K562 (cell line): Measurements from ENCODE around the gene AKAP12. TPM values are rescaled to one million over a fixed set of nuclear protein-coding genes. Genes with fewer than 3 reads are reported as not detected.

Source experiments
- ARID1B ChIP-seq: fragments of 450-650 bp; IDR thresholded peaks from 2 replicates; pipeline ENCODE4 v1.6.1; 2016; ENCODE audit warnings: antibody characterized with exemption, mild to moderate bottlenecking, inconsistent platforms
- CTBP1 ChIP-seq: fragments of 450-650 bp; IDR thresholded peaks from 2 replicates; pipeline ENCODE4 v1.6.1; 2016; ENCODE audit warnings: borderline replicate concordance
- DDX20 ChIP-seq: fragments of 450-650 bp; IDR thresholded peaks from 2 replicates; pipeline ENCODE4 v1.6.1; 2016; ENCODE audit warnings: missing genetic modification characterization, low read depth, mild to moderate bottlenecking, missing compliant biosample characterization, moderate library complexity
- ELF1 ChIP-seq: fragments of 200-800 bp; sonication (Bioruptor generic); IDR thresholded peaks from 2 replicates; pipeline ENCODE4 v1.6.1; 2016; ENCODE audit warnings: missing genetic modification characterization, missing compliant biosample characterization
- ETV1 ChIP-seq: fragments of 450-650 bp; conservative IDR thresholded peaks from 2 replicates; pipeline ENCODE4 v1.6.1; 2016; ENCODE audit warnings: missing genetic modification characterization, control low read depth, low read depth, missing compliant biosample characterization
- GTF2F1 ChIP-seq: IDR thresholded peaks from 2 replicates; pipeline ENCODE4 v1.6.1; 2011; ENCODE audit warnings: low read depth, low read length, improper control_type of control experiment
- IFI16 ChIP-seq: fragments of 250-450 bp; sonication (Bioruptor Pico); IDR thresholded peaks from 2 replicates; pipeline ENCODE4 v2.1.2; 2022; ENCODE audit warnings: mild to moderate bottlenecking, inconsistent platforms
- L3MBTL2 ChIP-seq: fragments of 450-650 bp; IDR thresholded peaks from 2 replicates; pipeline ENCODE4 v1.6.1; 2016; ENCODE audit warnings: mild to moderate bottlenecking, moderate library complexity
- NR2F6 ChIP-seq: fragments of 450-650 bp; formaldehyde crosslinking; IDR thresholded peaks from 2 replicates; pipeline ENCODE4 v1.4.0; 2020; ENCODE audit warnings: mild to moderate bottlenecking
- PCBP1 ChIP-seq: fragments of 200-400 bp; formaldehyde crosslinking; IDR thresholded peaks from 2 replicates; pipeline ENCODE4 v1.6.1; 2018; ENCODE audit warnings: mild to moderate bottlenecking, low read depth, low read length; ENCODE audit not compliant: poor library complexity, severe bottlenecking
- RERE ChIP-seq: sonication (generic); formaldehyde crosslinking; IDR thresholded peaks from 2 replicates; pipeline ENCODE4 v1.8.0; 2023; ENCODE audit warnings: missing genetic modification reagents, mild to moderate bottlenecking, borderline replicate concordance
- SAP30 ChIP-seq: fragments of 200-600 bp; sonication (generic); IDR thresholded peaks from 2 replicates; pipeline ENCODE4 v1.6.1; 2012; ENCODE audit warnings: borderline replicate concordance, low read depth, mild to moderate bottlenecking, moderate library complexity, low read length, control low read depth, inconsistent platforms; ENCODE audit not compliant: insufficient read depth, poor library complexity, severe bottlenecking
- SIN3B ChIP-seq: fragments of 450-650 bp; IDR thresholded peaks from 2 replicates; pipeline ENCODE4 v1.6.1; 2017; ENCODE audit warnings: low read depth, mild to moderate bottlenecking, moderate library complexity
- YBX1 ChIP-seq: fragments of 450-650 bp; IDR thresholded peaks from 2 replicates; pipeline ENCODE4 v1.7.1; 2016; ENCODE audit warnings: mild to moderate bottlenecking
- ZNF518B ChIP-seq: fragments of 250-450 bp; sonication (Bioruptor Pico); IDR thresholded peaks from 2 replicates; pipeline ENCODE4 v1.5.0; 2021; ENCODE audit warnings: mild to moderate bottlenecking, moderate library complexity
- ZNF696 ChIP-seq: fragments of 250-450 bp; sonication (Bioruptor Pico); conservative IDR thresholded peaks from 2 replicates; pipeline ENCODE4 v1.4.0; 2020; ENCODE audit warnings: mild to moderate bottlenecking, moderate library complexity
- polyA plus RNA-seq, 8 experiments: library from polyadenylated mRNA; depleted of rRNA in 4 of 8; stranded (reverse) in 5 of 8; unstranded in 3 of 8; fragments of >200 nt; fragmentation: Nextera tagmentation in 2 of 8; fragmentation: Illumina TruSeq in 1 of 8; extraction: Ambion mirVana in 2 of 8; extraction: Trizol in 1 of 8; gene quantifications; 2 replicates each; pipeline versions ENCODE4 v1.2.1 to v1.2.3, GENCODE V29; 2011 to 2014; ENCODE audit warnings: inconsistent platforms in 1 of 8, missing spikeins in 1 of 8
- total RNA-seq, 7 experiments: library from RNA; depleted of rRNA in 6 of 7; stranded (reverse); fragments of >200 nt in 6 of 7; fragmentation: Illumina TruSeq in 2 of 7; extraction: Trizol in 2 of 7; gene quantifications; 2 replicates each; pipeline versions ENCODE4 v1.2.1 to v1.2.3, GENCODE V29; 2011 to 2021; ENCODE audit warnings: low replicate concordance in 1 of 7
- TF ChIP-seq, protein P1 (sequence below): fragments of 200-400 bp; formaldehyde crosslinking; IDR thresholded peaks from 2 replicates; pipeline ENCODE4 v1.6.1; 2017; ENCODE audit warnings: mild to moderate bottlenecking, low read depth, low read length, moderate library complexity

AKAP12 gene
- total and polyA plus RNA-seq, 9 of the 15 experiments (the other 6 are each of a cell fraction or from before 2014, with no cell fraction given), result 0.08 to 2.0 (median 0.62) TPM

GRCh38 chr6:151390276-151390850, 150.6 kb downstream of the AKAP12 start (continued):
- TF ChIP-seq, protein P1, sequence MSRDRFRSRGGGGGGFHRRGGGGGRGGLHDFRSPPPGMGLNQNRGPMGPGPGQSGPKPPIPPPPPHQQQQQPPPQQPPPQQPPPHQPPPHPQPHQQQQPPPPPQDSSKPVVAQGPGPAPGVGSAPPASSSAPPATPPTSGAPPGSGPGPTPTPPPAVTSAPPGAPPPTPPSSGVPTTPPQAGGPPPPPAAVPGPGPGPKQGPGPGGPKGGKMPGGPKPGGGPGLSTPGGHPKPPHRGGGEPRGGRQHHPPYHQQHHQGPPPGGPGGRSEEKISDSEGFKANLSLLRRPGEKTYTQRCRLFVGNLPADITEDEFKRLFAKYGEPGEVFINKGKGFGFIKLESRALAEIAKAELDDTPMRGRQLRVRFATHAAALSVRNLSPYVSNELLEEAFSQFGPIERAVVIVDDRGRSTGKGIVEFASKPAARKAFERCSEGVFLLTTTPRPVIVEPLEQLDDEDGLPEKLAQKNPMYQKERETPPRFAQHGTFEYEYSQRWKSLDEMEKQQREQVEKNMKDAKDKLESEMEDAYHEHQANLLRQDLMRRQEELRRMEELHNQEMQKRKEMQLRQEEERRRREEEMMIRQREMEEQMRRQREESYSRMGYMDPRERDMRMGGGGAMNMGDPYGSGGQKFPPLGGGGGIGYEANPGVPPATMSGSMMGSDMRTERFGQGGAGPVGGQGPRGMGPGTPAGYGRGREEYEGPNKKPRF, result no peak
- TF ChIP-seq SIN3B (peak; percentile 1; the same call in 1 of the 2 replicates), ZNF518B (CRISPR knock-in tag) (no peak), ARID1B (no peak), L3MBTL2 (peak; percentile 34; the same call in 1 of the 2 replicates), SAP30 (no peak), PCBP1 (peak; percentile 100), ZNF696 (CRISPR knock-in tag) (no peak), NR2F6 (CRISPR knock-in tag) (no peak), DDX20 (tag) (no peak), IFI16 (CRISPR knock-in tag) (no peak), GTF2F1 (no peak), CTBP1 (peak; percentile 100), YBX1 (no peak), ETV1 (tag) (peak; percentile 71), ELF1 (tag) (peak; percentile 91), RERE (CRISPR knock-in tag) (no peak)
